Stimulated activated CD4-positive, alpha-beta T cell treated with anti-CD3 and anti-CD28 coated beads, Interleukin-15, amount 100 ng/mL, for 24 hours (primary cell): ENCODE data around the gene SLC66A1.
A peak's percentile ranks its signal among the peaks of the same experiment; 100 is the strongest.

Source experiments
- DNase-seq: peaks from one replicate; pipeline ENCODE4 v3.0.0-alpha.2; 2020

The SLC66A1 gene

GRCh38 chr1:19366599-19367536 is 54.7 kb downstream of the SLC66A1 start:
- DNase-seq, result no peak

GRCh38 chr1:19367584-19368041 is 55.5 kb downstream of the SLC66A1 start:
- DNase-seq, result no peak

- DNase-seq, result no peak
Observed at GRCh38 chr1:19368050-19368449, 55.9 kb downstream of the SLC66A1 start.

- no peak for DNase-seq
Observed at GRCh38 chr1:19368964-19369363, 56.8 kb downstream of the SLC66A1 start.

- DNase-seq, result no peak
Observed at GRCh38 chr1:19369396-19370090, 57.4 kb downstream of the SLC66A1 start.

- DNase-seq, result no peak
Observed at GRCh38 chr1:19370453-19371170, 58.5 kb downstream of the SLC66A1 start.

- DNase-seq, result no peak
Observed at GRCh38 chr1:19371226-19372135, 59.4 kb downstream of the SLC66A1 start.

- DNase-seq, result no peak
Observed at GRCh38 chr1:19372136-19372514, 60.0 kb downstream of the SLC66A1 start.

GRCh38 chr1:19372602-19373001 is 60.5 kb downstream of the SLC66A1 start:
- no peak for DNase-seq

GRCh38 chr1:19373211-19374082 is 61.3 kb downstream of the SLC66A1 start:
- no peak for DNase-seq

GRCh38 chr1:19374083-19374801 is 62.1 kb downstream of the SLC66A1 start:
- DNase-seq, result no peak

- DNase-seq, result no peak
Observed at GRCh38 chr1:19374926-19375325, 62.8 kb downstream of the SLC66A1 start.

GRCh38 chr1:19375631-19376400 is 63.7 kb downstream of the SLC66A1 start:
- DNase-seq, result no peak

GRCh38 chr1:19376428-19377372 is 64.6 kb downstream of the SLC66A1 start:
- DNase-seq, result no peak

- DNase-seq, result peak; percentile 45
Observed at GRCh38 chr1:19377812-19378718, 65.9 kb downstream of the SLC66A1 start.
